Aorta (tissue), 5 donors: ENCODE measurements around the gene MRPS2. TPM values are rescaled to one million over a fixed set of nuclear protein-coding genes. Genes with fewer than 3 reads are reported as not detected.
A peak's percentile ranks its signal among the peaks of the same experiment; 100 is the strongest.
"Not testable (repeated sequence)": the region's sequence is repeated elsewhere in the genome, so short reads cannot be mapped to it uniquely, and the experiment has no call there.

Experiments
- ATAC-seq: fragments of 200-7000 bp; cut with Tn5 transposase; one replicate; pipeline ENCODE4 v1.9.1; 2022; ENCODE audit warnings: moderate library complexity; ENCODE audit not compliant: low FRiP score
- DNase-seq, 2 donors: peaks; one replicate each; pipeline ENCODE4 v3.0.0-alpha.2; 2020
- H3K27ac ChIP-seq, 2 donors: one replicate each; pipeline ENCODE4 v1.5.1; 2013; ENCODE audit warnings: low read length in 2 of 2, mild to moderate bottlenecking in 2 of 2, moderate library complexity in 2 of 2, control low read depth in 1 of 2, inconsistent platforms in 1 of 2, low read depth in 1 of 2
- H3K27me3 ChIP-seq, 2 donors: one replicate each; pipeline ENCODE4 v1.6.1; 2013; ENCODE audit warnings: control low read depth in 1 of 2, low read length in 1 of 2, mild to moderate bottlenecking in 1 of 2, moderate library complexity in 1 of 2; ENCODE audit not compliant: insufficient read depth in 2 of 2, control insufficient read depth in 1 of 2
- H3K36me3 ChIP-seq, 2 donors: one replicate each; pipeline ENCODE4 v1.6.1; 2013; ENCODE audit warnings: control low read depth in 1 of 2, low read length in 1 of 2, mild to moderate bottlenecking in 1 of 2; ENCODE audit not compliant: insufficient read depth in 2 of 2, control insufficient read depth in 1 of 2
- H3K4me1 ChIP-seq, 2 donors: one replicate each; pipeline ENCODE4 v1.6.1; 2013; ENCODE audit warnings: low read length in 2 of 2, control low read depth in 1 of 2, mild to moderate bottlenecking in 1 of 2, moderate library complexity in 1 of 2; ENCODE audit not compliant: insufficient read depth in 2 of 2, control insufficient read depth in 1 of 2
- H3K4me3 ChIP-seq, 2 donors: one replicate each; pipeline ENCODE4 v1.5.1; 2013; ENCODE audit warnings: low read length in 2 of 2, control low read depth in 1 of 2, mild to moderate bottlenecking in 1 of 2
- H3K9me3 ChIP-seq: one replicate; pipeline ENCODE4 v1.6.1; 2013; ENCODE audit warnings: mild to moderate bottlenecking, low read length; ENCODE audit not compliant: control insufficient read depth
- WGBS, 2 donors: extraction: QIAGEN DNeasy Blood & Tissue Kit; methylation state at CpG; one replicate each; pipeline ENCODE4 v1.1.7; 2013; 5-methylcytosine and 5-hydroxymethylcytosine counted together
- intact Hi-C, 2 donors: fragments of 100-400 bp; cut with DNase I; formaldehyde crosslinking; loops; one replicate each; pipeline versions ENCODE4 v1.14.2 to v1.15.0; 2022
- polyA plus RNA-seq, 2 donors: library from polyadenylated mRNA; stranded (reverse); fragments of 200-250 nt; gene quantifications; one replicate each; pipeline ENCODE4 v1.2.3, GENCODE V29; 2013
- total RNA-seq, 2 donors: library from RNA; stranded (reverse); fragmentation: NEBNext Ultra II Directional; extraction: Animal tissue kit (Norgen Biotek cat#: 25700); gene quantifications; one replicate each; pipeline ENCODE4 v1.2.1, GENCODE V29; 2021
- donor health status: healthy with polysubstance abuse.
- donor health status: Bipolar disorder and iron deficiency.
- donor health status: DM: no; HTN: no; CAD: no.
- donor health status: DM: no; HTN: no; CAD: no.
- donor health status: DM: yes; HTN: yes; CAD: no.

Gene MRPS2
- total and polyA plus RNA-seq, 4 donors = 15.5 to 30.5 (median 18.3) TPM

DNA sequence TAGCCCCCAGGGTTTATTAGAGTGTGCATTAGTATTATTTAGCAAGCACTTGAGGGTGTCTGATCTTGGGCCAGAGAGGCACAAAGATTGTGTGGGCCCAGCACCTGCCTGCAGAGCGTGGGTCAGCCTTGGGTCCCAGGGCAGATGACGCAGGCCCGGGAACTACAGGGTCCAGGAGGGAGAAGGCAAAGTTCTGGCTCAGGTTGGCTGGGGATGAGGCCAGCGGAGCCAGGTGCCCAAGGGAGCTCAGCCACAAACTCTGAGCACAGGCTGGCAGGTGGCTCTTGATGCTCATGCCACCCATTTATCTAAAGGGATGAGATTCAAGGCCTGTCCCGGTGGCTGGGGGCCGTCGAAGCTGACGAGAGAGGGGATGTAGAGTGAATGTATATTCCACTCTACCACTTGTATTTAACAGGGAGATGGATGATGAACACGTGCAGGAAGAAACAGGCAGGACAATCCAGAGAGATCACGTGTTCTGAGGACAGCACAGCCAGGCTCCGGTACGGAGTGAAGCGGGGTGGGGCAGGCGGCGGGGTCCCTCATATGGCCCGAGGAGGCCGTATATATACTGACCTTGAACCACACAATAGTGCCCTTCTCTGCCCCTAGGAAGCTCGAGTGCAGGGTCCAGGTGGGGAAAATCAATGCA lies 44.6 kb downstream of the MRPS2 start:
- 88% methylated on average over 18 of the region's 18 CpGs for WGBS, 2 donors
- peaks cover 1% of the 10 kb centered on the region for H3K9me3 ChIP-seq
- H3K27ac ChIP-seq = no peak overlapping the region
- no peaks in the 10 kb centered on the region for H3K4me1 ChIP-seq
- intact Hi-C loops = no loop called here
- no peaks in the 10 kb centered on the region for H3K27me3 ChIP-seq
- H3K4me3 ChIP-seq = no peak overlapping the region
- peak in 1 of 2 donors; percentile 61 for DNase-seq
- ATAC-seq = no peak
- no peaks in the 10 kb centered on the region for H3K36me3 ChIP-seq

GRCh38 chr9:135545646-135546176 lies 45.2 kb downstream of the MRPS2 start, which contains the start of gene OBP2A:
OBP2A (plus strand) TSS chr9:135546126; CDS start chr9:135546181, 55 bp downstream.
- H3K27ac ChIP-seq, DNase-seq, ATAC-seq, H3K4me1 ChIP-seq, H3K9me3 ChIP-seq, intact Hi-C loops, H3K4me3 ChIP-seq, H3K27me3 ChIP-seq, H3K36me3 ChIP-seq: not testable (repeated sequence)
- 68 to 77% methylated on average over 12 to 15 of the region's 19 CpGs for WGBS, 2 donors

DNA sequence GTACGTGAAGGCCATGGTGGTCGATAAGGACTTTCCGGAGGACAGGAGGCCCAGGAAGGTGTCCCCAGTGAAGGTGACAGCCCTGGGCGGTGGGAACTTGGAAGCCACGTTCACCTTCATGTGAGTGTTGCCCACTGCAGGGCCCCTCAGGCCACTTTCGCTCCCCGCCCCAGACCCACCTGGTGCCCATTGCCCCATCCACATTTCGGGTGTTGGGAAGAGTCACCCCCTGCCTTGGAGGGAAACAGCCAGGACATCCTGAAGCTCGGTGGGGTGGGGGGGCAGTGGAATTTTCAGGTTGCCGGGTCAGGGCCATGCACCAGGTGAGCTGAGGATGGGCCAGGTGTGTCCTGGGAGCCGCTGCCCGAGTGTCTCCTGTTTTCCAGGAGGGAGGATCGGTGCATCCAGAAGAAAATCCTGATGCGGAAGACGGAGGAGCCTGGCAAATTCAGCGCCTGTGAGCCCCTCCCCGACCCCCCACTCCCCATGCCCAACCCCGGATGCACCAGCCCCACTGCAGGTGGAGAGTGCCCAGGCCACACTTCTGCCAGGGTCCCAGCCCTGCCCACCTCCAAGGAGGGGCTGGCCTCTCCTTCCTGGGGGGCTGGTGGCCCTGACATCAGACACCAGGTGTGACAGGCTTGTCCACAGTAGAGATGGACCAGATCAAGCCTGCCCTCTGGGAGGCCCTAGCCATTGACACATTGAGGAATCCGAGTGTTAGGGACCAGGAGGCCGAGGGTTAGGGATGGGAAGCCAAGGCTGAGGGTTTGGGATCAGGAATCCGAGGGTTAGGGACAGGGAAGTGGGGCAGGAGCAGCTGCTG lies 46.5 kb downstream of the MRPS2 start:
- H3K27ac ChIP-seq, H3K4me1 ChIP-seq, ATAC-seq, intact Hi-C loops, H3K27me3 ChIP-seq, DNase-seq, H3K36me3 ChIP-seq, H3K9me3 ChIP-seq, H3K4me3 ChIP-seq: not testable (repeated sequence)
- WGBS, 2 donors = 90% methylated on average over 20 of the region's 21 CpGs

GRCh38 chr9:135547756-135548736 lies 47.6 kb downstream of the MRPS2 start:
- intact Hi-C loops = no loop called here
- Histone ChIP-seq H3K9me3 (peaks cover 1% of the 10 kb centered on the region), H3K27ac (no peak overlapping the region), H3K4me1 (no peaks in the 10 kb centered on the region), H3K36me3 (no peaks in the 10 kb centered on the region), H3K4me3 (no peak overlapping the region), H3K27me3 (no peaks in the 10 kb centered on the region)
- 83 to 87% methylated on average over 28 of the region's 28 CpGs for WGBS, 2 donors
- ATAC-seq = no peak
- DNase-seq = no peak

DNA sequence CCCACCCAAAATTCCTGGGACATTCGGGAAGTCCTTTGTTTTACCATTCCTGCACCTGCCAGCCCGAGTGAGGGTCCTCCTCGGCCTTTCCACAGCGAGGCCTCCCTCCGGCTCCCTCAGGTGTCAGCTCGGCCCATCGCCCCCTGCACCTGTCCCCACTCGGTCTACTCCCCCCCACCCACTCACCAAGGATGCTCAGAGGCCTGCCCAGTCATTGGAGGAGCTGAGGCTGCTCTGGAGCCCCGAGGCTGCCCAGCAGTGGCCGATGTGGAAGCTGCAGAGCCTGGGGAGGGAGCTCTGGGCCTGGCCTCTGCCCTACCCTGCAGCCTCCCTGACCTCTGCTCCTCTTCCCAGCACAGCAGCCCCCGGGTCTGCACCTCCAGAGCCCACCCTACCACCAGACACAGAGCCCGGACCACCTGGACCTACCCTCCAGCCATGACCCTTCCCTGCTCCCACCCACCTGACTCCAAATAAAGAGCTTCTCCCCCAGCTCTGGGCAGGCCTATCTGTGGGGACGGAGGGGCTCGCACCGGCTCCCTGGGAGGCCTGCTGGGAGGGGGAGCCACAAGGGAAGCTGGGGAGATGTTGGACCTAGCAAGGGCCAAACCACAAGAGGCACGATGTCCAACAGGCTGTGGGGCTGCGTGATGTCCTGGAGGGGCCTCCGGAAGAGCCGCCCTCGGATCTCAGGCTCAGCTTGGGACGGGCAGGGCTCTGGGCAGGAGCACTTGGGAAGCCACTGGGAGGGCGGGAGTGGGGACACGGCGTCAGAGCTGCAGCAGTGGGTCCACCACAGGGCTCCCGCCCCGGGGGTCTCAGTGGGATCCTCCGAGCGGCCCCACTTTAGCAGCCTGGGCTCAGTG lies 49.2 kb downstream of the MRPS2 start:
- intact Hi-C loops, H3K9me3 ChIP-seq, H3K36me3 ChIP-seq, H3K27me3 ChIP-seq, DNase-seq, H3K4me3 ChIP-seq, H3K27ac ChIP-seq, ATAC-seq, H3K4me1 ChIP-seq: not testable (repeated sequence)
- WGBS, 2 donors = 85 to 86% methylated on average over 23 to 28 of the region's 28 CpGs

GRCh38 chr9:135550344-135550918 lies 49.9 kb downstream of the MRPS2 start:
- Histone ChIP-seq H3K36me3 (no peaks in the 10 kb centered on the region), H3K9me3 (peaks cover 1% of the 10 kb centered on the region), H3K27ac (no peak overlapping the region), H3K4me1 (no peaks in the 10 kb centered on the region), H3K27me3 (no peaks in the 10 kb centered on the region), H3K4me3 (no peak overlapping the region)
- 71 to 73% methylated on average over 17 of the region's 17 CpGs for WGBS, 2 donors
- intact Hi-C loops = no loop called here
- DNase-seq (no peak), ATAC-seq (no peak)

GRCh38 chr9:135551031-135551430 lies 50.5 kb downstream of the MRPS2 start:
- no peaks in the 10 kb centered on the region for H3K36me3 ChIP-seq
- no peak for DNase-seq
- no peak overlapping the region for H3K27ac ChIP-seq
- WGBS, 2 donors = 65 to 71% methylated on average over 14 of the region's 14 CpGs
- H3K27me3 ChIP-seq = no peaks in the 10 kb centered on the region
- H3K4me3 ChIP-seq = no peak overlapping the region
- H3K4me1 ChIP-seq = no peaks in the 10 kb centered on the region
- intact Hi-C loops = no loop called here
- H3K9me3 ChIP-seq = peaks cover 2% of the 10 kb centered on the region
- no peak for ATAC-seq
